Measurements from ENCODE around the gene OR51I2. TPM values are rescaled to one million over a fixed set of nuclear protein-coding genes. Genes with fewer than 3 reads are reported as not detected.
A peak's percentile ranks its signal among the peaks of the same experiment; 100 is the strongest.

The OR51I2 gene
- total RNA-seq, 1 donor from 2014 or later = not detected

- H3K4me3 Mint-ChIP-seq (ENCODE audit: unreplicated experiment) = no peak overlapping the region
- H3K4me1 Mint-ChIP-seq (ENCODE audit: unreplicated experiment) = peaks cover 10% of the 10 kb centered on the region
- no peak for DNase-seq (ENCODE audit: low spot score)
- H3K27me3 Mint-ChIP-seq (ENCODE audit: unreplicated experiment) = peaks cover 2% of the 10 kb centered on the region
- H3K36me3 Mint-ChIP-seq (ENCODE audit: low read depth, unreplicated experiment) = no peaks in the 10 kb centered on the region
- no peak overlapping the region for H3K27ac Mint-ChIP-seq (ENCODE audit: unreplicated experiment)
- TF ChIP-seq CTCF (IDR thresholded peaks at IDR 0.05; ENCODE audit: unreplicated experiment) = no peak
- no peaks in the 10 kb centered on the region for H3K9me3 Mint-ChIP-seq (ENCODE audit: unreplicated experiment)
Measured at GRCh38 chr11:5473921-5474320, 24.8 kb downstream of the OR51I2 start.

- Mint-ChIP-seq H3K4me3 (ENCODE audit: unreplicated experiment) (no peak overlapping the region), H3K9me3 (ENCODE audit: unreplicated experiment) (no peaks in the 10 kb centered on the region), H3K27me3 (ENCODE audit: unreplicated experiment) (peaks cover 2% of the 10 kb centered on the region), H3K36me3 (ENCODE audit: low read depth, unreplicated experiment) (no peaks in the 10 kb centered on the region), H3K4me1 (ENCODE audit: unreplicated experiment) (no peaks in the 10 kb centered on the region), H3K27ac (ENCODE audit: unreplicated experiment) (no peak overlapping the region)
- DNase-seq (ENCODE audit: low spot score) = peak; percentile 58
- peak; percentile 80 for TF ChIP-seq CTCF (IDR thresholded peaks at IDR 0.05; ENCODE audit: unreplicated experiment)
Measured at GRCh38 chr11:5476186-5476819, 27.2 kb downstream of the OR51I2 start.

- H3K27me3 Mint-ChIP-seq (ENCODE audit: unreplicated experiment) = peaks cover 2% of the 10 kb centered on the region
- no peaks in the 10 kb centered on the region for H3K9me3 Mint-ChIP-seq (ENCODE audit: unreplicated experiment)
- no peak for TF ChIP-seq CTCF (IDR thresholded peaks at IDR 0.05; ENCODE audit: unreplicated experiment)
- no peak for DNase-seq (ENCODE audit: low spot score)
- H3K36me3 Mint-ChIP-seq (ENCODE audit: low read depth, unreplicated experiment) = peaks cover 3% of the 10 kb centered on the region
- H3K27ac Mint-ChIP-seq (ENCODE audit: unreplicated experiment) = no peak overlapping the region
- H3K4me1 Mint-ChIP-seq (ENCODE audit: unreplicated experiment) = no peaks in the 10 kb centered on the region
- H3K4me3 Mint-ChIP-seq (ENCODE audit: unreplicated experiment) = no peak overlapping the region
Measured at GRCh38 chr11:5486003-5486402, 36.9 kb downstream of the OR51I2 start.

GRCh38 chr11:5486421-5486820, 37.3 kb downstream of the OR51I2 start:
- Mint-ChIP-seq H3K4me1 (ENCODE audit: unreplicated experiment) (no peaks in the 10 kb centered on the region), H3K36me3 (ENCODE audit: low read depth, unreplicated experiment) (peaks cover 3% of the 10 kb centered on the region), H3K9me3 (ENCODE audit: unreplicated experiment) (no peaks in the 10 kb centered on the region), H3K27me3 (ENCODE audit: unreplicated experiment) (peaks cover 2% of the 10 kb centered on the region), H3K4me3 (ENCODE audit: unreplicated experiment) (no peak overlapping the region), H3K27ac (ENCODE audit: unreplicated experiment) (no peak overlapping the region)
- no peak for TF ChIP-seq CTCF (IDR thresholded peaks at IDR 0.05; ENCODE audit: unreplicated experiment)
- DNase-seq (ENCODE audit: low spot score) = no peak

GRCh38 chr11:5488385-5488784, 39.3 kb downstream of the OR51I2 start, which contains the start of gene OR52D1:
Gene OR52D1, plus strand, starts transcription at chr11:5488685. Its CDS starts 22 bp downstream, at chr11:5488707.
- no peak for DNase-seq (ENCODE audit: low spot score)
- H3K36me3 Mint-ChIP-seq (ENCODE audit: low read depth, unreplicated experiment) = peaks cover 3% of the 10 kb centered on the region
- H3K4me1 Mint-ChIP-seq (ENCODE audit: unreplicated experiment) = no peaks in the 10 kb centered on the region
- no peak within 1 kb of the TSS for H3K27ac Mint-ChIP-seq (ENCODE audit: unreplicated experiment)
- no peak for TF ChIP-seq CTCF (IDR thresholded peaks at IDR 0.05; ENCODE audit: unreplicated experiment)
- peaks cover 2% of the 10 kb centered on the region for H3K27me3 Mint-ChIP-seq (ENCODE audit: unreplicated experiment)
- H3K4me3 Mint-ChIP-seq (ENCODE audit: unreplicated experiment) = no peak within 1 kb of the TSS
- H3K9me3 Mint-ChIP-seq (ENCODE audit: unreplicated experiment) = no peaks in the 10 kb centered on the region

Measured in endothelial cell (in vitro differentiated cells).